ENCODE data around the gene MBD2.
"Not testable (repeated sequence)": the region's sequence is repeated elsewhere in the genome, so short reads cannot be mapped to it uniquely, and the experiment has no call there.

MBD2 gene, protein sequence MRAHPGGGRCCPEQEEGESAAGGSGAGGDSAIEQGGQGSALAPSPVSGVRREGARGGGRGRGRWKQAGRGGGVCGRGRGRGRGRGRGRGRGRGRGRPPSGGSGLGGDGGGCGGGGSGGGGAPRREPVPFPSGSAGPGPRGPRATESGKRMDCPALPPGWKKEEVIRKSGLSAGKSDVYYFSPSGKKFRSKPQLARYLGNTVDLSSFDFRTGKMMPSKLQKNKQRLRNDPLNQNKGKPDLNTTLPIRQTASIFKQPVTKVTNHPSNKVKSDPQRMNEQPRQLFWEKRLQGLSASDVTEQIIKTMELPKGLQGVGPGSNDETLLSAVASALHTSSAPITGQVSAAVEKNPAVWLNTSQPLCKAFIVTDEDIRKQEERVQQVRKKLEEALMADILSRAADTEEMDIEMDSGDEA

DNA sequence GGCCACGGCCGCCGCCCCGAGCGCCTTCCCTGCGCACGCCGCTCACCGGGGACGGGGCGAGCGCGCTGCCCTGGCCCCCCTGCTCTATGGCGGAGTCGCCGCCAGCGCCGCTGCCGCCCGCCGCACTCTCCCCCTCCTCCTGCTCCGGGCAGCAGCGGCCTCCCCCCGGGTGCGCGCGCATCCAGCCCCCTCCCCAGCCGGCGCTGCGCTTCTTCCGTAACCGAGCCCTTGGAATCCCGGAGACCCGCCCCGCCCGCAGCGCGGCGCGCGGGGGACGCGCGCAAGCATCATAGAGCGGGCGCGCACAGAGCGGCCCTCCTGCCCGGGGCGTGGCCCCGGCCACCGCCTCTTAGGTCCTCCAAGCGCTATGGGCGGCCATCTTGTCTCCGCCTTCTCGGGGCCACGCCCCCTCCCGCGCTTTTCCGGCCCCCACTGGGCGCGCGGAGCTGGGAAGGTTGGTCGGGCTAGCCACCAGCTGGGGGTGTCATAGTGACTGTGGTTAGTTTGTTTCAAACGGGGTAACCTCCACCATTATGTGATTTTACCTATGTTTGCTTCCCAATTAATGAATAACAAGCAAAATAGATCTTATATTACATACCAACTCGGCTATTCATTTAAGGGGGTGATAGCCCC lies at the start of gene MBD2:
TSS of gene MBD2 (minus strand) at position 291 of the 636 bp plus-strand sequence. CDS start at position 181, 110 bp downstream.
- peak; percentile 88 for ATAC-seq

DNA sequence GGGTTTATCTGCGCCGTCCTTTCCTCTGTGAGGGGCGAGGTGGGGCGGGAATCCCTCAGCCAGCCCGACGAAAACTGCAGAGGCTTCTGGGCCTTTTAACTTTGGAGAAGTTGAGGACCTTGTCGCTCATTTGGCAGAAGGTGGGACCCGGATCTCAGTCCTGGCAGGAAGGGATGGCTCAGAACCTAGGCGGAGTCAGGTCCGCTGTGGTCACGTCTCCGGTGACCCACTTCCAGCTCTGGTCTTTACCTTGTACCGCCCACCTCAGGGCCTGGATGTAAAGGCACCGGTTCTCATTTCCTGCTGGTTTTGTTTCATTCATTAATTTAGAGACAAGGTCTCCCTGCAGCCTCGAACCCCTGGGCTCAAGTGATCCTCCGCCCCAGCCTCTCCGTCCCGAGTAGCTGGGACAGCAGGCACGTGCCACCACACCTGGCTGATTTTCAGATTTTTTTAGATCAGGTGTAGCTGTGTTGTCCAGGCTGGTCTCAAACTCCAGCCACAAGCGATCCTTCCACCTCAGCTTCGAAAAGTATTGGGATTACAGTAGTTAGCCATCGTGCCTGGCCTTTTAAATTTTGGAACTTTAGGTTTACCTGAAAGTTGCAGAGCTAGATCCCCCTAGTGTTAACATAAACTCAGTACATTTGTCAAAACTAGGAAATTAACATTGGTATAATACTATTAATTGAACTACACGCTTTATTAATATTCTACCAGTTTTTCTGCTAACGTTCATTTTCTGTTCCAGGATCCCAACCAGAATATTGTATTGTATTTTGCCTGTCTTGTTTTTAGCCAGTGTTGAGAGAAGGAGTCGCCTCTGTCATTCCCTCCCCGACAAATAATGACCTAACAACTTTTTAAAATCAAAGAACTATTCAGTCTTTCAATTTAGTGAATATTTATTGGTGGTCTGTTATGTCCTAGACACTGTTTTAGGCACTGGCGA lies 45.7 kb upstream of the MBD2 start:
- ATAC-seq: peak; percentile 37 to 42

DNA sequence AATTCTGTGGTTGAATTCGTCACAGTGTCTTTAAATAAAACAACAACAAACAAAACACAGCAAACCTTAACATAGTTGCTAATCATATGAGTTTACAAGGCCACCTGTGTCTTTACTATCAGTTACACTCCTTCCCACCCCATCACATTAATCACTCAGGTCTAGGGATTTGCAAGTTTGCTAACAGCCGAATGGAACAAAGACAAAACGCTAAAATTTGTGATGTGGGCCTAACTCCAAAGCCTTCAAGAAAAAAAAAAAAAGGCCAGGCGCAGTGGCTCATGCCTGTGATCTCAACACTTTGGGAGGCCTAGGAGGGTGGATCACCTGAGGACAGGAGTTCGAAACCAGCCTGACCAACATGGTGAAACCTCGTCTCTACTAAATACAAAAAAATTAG lies 44.3 kb upstream of the MBD2 start:
- ATAC-seq: no peak

DNA sequence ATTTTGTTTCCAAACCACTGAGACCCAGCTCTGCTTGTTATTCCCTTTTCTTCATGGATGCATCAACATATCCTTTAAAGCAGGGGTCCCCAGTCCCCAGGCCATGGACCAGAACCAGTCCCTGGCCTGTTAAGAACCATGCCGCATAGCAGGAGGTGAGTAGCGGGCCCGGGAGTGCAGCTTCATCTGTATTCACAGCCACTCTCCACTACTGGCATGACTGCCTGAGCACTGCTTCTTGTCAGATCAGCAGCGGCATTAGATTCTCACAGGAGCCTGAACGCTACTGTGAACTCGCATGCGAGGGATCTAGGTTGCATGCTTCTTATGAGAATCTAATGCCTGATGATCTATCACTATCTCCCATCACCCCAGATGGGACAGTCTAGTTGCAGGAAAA lies 43.2 kb upstream of the MBD2 start:
- ATAC-seq: no peak

DNA sequence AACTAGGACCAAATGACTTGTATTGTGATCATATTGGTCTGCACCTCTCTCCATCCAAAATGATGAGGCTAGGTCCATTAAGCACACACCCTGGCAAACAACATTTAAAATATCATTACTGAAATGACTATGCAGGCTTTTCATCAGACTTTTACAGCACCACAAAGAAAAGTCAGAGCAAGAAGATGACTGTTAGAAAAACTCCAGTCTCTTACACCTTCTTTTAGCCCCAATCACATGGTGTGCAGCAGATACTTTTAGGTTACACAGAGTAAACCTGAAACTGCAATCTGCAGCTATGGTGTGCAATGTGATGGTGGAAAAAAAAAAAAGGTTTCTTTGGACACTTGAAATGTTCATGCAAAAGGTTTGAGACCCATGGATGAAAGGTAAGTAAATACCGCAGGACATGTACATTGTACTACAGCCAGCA lies 39.5 kb upstream of the MBD2 start:
- peak; percentile 84 to 89 for ATAC-seq

DNA sequence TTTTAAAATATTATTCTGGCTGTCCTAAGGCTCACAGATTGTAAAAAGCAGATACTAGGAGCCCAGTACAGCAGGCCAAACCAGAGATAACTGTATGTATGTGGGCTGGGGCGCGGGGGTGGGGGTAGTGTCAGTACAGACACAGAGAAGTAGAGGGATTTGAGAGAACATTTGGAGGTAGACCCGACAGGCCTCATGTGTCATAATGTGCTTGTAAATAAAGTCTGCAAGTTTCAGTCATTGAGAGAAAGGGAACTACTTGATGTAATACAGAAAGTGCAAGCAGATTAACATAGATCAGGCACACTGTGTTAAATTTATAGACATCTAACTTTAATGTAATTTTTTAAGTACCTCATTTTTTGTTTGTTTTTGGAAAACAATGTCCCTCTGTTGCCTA lies 37.4 kb upstream of the MBD2 start:
- ATAC-seq: peak; percentile 50 to 64

DNA sequence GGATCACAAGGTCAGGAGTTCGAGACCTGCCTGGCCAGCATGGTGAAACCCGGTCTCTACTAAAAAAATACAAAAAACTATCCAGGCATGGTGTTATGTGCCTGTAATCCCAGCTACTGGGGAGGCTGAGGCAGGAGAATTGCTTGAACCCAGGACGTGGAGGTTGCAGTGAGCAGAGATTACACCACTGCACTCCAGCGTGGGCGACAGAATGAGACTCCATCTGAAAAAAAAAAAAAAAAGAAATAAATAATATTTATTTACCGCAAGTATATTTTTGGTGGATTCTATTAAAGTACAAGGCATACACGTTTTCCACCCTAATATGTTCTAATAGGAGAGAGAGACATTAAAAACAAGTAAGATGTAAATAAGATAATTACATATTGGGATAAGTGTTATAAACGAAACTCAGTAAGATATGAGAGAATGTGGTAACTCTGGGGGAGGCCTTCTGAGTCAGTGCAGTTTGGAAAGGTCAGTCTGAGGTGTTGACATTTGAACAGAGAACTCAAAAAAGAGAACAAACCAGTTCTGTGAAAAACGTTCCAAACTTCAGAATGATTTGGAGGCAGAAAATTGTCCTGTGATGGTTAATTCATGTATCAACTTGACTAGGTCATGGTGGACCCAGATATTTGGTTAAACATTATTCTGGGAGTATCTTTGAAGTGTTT lies 36.1 kb upstream of the MBD2 start:
- ATAC-seq: peak; percentile 8 to 30

DNA sequence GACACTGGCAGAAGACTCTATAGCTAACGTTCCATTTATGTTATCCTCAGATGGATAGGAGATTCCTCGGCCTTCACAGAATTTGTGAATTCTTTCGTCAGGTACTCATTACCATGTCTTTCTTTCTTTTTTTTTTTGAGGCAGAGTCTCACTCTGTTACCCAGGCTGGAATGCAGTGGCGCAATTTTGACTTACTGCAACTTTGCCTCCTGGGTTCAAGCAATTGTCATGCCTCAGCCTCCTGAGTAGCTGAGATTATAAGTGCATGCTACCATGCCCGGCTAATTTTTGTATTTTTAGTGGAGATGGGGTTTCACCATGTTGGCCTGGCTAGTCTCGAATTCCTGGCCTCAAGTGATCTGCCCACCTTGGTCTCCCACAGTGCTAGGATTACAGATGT lies 33.3 kb upstream of the MBD2 start:
- ATAC-seq: not testable (repeated sequence)

DNA sequence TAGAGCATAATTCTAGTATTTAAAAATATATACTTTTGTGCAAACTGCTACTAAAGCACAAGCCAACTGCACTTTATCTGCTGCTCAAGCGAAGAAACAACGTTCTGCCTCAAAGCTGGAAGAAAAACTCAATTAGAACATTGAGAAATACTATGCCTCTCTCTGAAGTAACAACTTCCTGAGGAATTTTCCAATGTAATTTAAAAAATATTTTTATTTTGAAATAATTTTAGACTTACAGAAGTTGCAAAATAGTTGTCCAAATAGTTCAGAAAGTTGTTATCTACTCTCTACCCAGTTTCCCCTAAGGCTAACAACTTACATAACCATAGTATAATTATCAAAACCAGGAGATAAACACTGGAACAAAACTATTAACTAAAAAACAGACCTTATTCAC lies 32.5 kb upstream of the MBD2 start:
- no peak for ATAC-seq

DNA sequence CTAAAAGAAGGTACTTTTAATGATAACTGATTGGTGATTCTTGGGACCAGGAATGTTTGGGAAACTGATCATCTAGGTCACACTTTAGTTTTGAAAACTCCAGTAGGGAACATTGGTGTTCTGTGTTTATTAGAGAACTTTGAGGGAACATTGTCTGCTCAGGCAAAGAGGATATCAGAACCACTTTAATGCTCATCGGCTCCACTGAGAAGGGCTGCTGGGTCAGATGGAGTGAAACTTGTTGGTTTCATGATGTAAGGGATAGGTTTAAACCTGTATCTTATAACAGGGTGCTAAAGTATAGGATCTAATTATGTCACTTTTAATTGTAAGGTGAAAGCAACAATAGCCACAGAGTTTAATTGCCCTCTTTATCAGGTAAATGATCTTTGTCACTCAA lies 30.7 kb upstream of the MBD2 start:
- ATAC-seq: no peak

DNA sequence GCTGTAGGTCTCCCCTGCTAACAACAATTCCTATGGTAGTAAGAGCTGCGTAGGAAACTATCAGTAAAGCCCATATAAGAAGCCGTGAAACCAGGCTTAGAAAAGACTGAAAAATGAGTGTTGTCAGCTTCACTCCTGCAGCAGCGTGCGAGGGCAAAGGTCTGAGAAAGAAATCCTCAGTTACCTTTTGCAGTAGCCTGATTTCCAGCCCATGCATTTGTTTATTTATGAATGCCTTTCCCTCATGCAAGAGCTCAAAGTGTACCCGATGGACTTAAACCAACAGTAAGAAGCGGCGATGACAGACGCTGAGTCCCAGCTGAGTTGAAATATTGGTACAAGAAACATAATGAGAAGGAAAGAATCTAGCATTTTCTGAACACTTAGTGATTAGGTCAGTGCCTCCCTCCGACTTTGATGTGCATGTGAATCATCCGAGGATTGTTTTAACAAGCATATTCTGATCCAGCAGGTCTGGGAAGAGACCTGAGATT lies 29.8 kb upstream of the MBD2 start:
- no peak for ATAC-seq

DNA sequence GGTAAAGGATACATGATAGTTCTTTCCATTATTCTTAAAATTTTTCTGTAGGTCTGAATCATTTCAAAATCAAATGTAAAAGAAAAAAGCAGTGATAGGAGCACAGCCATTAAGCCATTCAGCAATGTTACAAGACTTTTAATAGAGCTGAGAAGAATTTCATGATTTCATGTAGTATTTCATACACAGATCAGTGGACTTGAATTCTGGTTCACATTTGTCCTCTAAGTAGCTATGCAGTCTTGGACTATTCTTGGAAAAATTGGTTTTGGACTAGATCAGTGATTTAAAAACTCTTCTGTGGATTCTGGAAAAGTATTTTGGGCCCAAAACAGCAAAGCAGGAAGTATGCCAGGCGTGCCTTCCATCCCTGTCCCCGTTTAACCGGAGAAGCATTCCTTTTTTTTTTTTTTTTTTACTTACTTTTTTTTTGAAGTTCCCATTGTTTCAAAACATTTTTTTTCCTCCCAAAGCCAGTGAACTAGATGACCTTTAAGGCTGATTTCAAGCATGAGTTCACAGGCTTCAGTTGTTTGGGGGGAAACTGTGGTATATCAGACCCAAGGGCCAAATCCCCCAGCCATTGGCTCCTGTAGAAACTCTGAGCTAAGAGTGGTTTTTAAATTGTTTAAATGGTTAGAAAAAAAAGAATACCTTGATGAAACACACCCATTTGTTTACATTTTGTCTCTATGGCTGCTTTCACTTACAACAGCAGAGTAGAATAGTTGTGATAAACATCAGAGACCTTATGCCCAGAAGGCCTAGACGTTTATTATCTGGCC lies 27.3 kb upstream of the MBD2 start:
- ATAC-seq: no peak

DNA sequence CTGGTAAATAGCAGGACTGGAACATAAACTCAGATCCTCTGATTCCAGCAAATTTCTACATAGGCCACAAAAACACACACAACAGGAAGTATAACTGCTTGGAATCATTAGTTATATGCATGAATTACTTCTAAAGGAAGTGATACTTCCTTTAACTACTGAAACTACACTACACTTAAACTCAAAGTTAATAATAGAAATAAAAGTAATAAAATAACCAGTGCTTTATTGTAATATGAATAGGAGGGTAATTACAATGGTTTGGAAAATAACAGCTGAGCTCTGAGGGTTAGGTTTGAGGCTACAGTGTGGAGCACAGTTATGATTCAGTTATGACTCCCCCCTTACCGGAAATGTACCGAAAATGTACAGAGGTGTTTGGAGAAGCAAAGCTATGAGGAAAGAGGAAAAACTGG lies 26.4 kb upstream of the MBD2 start:
- peak; percentile 82 to 85 for ATAC-seq

DNA sequence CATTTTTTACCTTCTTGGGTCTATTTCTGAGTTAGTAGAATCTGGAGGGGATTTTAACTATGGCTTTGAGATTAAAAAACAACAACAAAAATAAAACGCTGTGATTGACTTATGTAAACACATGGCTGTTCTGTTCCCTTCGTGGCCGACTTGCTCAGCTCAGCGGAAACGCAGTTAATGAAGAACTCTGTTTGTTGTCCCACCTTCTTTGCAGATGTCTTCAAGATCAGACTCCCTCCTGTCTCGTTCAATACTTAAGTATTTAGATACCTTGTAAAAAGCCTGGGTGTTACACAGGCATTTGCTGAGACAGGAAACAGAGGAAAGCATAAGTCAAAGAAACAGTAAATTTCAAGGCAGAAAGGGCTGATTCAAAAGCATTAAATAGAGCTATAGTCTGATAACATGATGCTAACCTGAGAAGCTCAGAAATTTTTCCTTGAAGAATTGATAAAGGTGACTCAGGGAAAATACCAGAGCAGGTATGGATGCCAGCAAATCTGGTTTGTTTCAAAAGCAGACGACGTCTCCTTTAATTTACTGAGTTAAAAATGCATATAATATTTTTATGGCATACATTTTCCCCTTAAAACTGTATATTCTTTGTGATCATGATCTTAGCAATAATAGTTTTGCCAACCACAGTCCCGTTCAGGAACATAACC lies 23.2 kb upstream of the MBD2 start:
- no peak for ATAC-seq

DNA sequence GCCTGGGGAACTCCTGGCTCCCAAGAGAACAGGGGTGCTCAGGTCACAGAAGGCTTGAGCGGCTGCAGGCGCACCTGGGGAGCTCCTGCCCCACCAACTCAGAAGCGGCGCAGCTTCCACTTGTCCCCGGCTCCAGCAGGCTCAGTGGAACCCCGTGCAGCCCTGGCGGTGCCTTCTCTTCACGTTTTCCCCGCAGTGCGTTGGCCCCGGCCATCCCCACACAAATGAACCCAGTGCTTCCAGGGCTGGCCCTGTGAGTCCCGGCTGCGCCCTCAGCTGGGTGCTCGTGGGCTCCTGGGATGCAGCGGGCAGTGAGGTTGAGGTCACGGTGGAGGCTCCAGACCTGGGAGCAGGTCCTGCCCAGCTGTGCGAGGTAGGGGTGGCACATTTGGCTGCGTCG lies 17.9 kb upstream of the MBD2 start:
- no peak for ATAC-seq

DNA sequence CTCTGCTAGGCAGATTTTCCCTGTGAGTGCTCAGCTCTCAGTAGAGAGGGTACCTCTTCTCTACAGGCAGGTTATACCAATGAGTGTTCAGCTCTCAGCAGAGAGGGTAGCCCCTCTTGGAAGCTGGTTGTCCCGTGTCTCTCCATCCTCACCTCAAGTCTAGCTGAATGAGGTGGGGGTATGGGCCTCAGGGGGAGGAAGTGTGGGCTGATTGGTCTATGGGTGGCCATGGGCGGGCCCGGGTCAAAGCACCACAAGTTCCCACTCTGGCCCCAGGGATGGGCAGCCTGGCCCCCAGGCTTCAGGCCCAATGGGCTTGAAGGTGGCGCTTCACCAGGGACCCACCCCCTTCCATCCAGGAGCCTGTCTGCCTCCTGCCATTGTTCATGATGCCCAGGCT lies 17.0 kb upstream of the MBD2 start:
- no peak for ATAC-seq

DNA sequence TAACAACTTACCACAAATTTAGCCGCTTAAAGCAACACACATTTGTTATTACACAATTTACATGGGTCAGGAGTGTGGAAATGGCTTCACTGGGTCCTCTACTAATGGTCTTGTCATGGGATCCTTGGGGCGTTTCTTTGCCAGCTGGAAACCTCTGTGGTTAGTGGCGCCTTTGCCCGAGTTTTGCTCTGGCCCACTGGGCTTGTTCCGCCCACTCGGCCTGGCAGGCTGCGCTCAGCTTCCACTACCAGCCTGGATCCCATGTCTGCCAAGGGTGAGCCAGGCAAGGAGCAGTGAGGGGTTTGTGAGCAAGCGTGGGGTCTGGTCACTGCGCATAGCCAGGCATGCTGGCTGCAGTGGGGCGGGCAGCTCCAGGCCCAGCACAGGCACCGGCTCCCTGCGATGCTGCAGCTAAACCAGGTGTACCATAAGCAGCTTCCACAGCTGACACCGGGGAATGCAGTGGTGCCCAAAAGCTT lies 16.2 kb upstream of the MBD2 start:
- ATAC-seq: no peak

DNA sequence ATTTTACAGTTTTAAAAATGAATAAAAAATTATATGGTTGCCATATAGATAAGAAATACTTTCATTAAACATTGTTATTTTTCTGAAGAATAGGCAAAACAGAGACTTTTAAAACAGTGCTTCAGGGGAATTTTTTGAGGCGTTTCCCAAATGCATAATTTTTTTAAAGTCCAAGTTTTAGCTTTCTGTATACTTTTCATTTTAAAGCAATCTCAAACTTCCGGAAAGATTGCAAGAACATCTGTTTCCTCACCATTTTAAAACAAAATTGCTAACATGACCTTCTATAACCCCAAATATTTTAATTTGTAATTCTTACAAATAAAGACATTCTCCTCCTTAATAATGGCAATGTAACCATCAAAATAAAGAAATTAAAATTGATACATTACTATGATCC lies 15.1 kb upstream of the MBD2 start:
- ATAC-seq: no peak

DNA sequence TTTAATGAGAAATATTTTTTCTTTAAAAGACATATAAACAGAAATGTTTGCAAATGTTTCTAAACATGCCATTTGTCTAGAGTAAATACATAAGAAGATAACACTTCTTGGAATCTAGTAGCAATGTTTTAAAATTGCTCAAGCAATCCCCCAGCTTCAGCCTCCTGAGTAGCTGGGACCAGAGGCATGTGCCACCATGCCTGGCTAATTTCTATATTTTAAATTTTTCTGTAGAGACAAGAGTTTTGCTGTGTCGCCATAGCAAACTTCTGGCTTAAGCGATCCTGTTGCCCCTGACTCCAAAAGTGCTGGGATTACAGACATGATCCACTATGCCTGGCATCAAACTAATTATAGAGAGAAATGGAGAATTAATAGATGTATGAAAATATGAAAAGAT lies 14.6 kb upstream of the MBD2 start:
- no peak for ATAC-seq

DNA sequence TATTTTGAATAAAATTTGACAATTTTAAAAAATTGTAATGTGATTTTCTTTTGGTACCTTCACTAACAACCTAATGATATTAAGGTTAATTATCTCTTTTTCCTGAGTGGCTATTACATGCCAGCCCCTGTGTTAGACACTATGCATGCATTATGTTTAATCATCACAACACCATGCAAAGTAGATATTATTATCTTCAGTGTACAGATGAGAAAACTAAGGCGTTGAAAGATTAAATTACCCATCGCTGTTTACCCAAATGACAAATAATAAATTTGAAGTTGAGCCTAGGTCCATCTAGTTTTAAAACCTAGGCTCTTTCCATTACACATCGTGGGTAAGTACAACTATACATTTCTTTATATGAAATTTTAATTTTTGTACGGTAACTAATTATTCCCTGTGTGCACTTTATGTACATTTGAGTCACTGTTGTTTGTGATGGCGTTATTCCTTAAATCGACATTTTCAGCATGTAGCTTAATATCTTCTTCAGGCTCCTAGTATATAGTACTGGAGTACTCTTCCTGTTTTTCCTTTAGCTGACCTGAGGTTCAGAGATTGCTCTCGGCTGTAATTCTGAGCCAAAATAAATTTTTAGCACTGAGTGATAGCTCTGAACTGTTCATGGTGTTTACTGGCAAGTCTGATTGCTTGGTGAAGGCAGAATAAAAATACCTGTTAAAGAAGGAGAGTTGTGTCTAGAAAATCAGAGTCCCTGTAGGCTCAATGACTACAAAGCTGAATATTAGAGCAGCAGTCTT lies 13.9 kb upstream of the MBD2 start:
- ATAC-seq: no peak

All from activated CD4-positive, CD25-positive, alpha-beta regulatory T cell treated with anti-CD3 and anti-CD28 coated beads, Interleukin-2, amount 50 U/mL, for 24 hours (primary cell).